ENCODE measurements around the gene PFN1.

GRCh38 chr17:4994081-4994595, 45.8 kb upstream of the PFN1 start:
- TF ChIP-seq POLR2A (IDR thresholded peaks at IDR 0.05; ENCODE audit: low read length) = no peak
- TF ChIP-seq GATA1 (IDR thresholded peaks at IDR 0.05; ENCODE audit: low read depth, low read length) = no peak
